ENCODE measurements around the gene CSHL1. TPM values are rescaled to one million over a fixed set of nuclear protein-coding genes. Genes with fewer than 3 reads are reported as not detected.

The CSHL1 gene
- not detected for total RNA-seq
- polyA plus RNA-seq: not detected

- 73 to 80% methylated on average over 15 of the region's 15 CpGs for WGBS, 2 donors
- intact Hi-C loops (cut with DNase I): loop anchor here (5.0 kb wide), 1 partner anchor 81 kb away; no protein-coding TSS in a partner anchor
- Histone ChIP-seq H3K36me3 (no peaks in the 10 kb centered on the region), H3K27ac (no peak within 1 kb of the TSS), H3K9me3 (no peaks in the 10 kb centered on the region), H3K4me1 (no peaks in the 10 kb centered on the region), H3K27me3 (peaks cover 0 to 5% (median 0%) of the 10 kb centered on the region in 3 donors), H3K4me3 (no peak within 1 kb of the TSS)
- DNase-seq: no peak
- no peak for TF ChIP-seq EP300 (IDR thresholded peaks at IDR 0.05)
- TF ChIP-seq POLR2A (IDR thresholded peaks at IDR 0.05): no peak
Measured at GRCh38 chr17:63911041-63911635, at the start of gene CSHL1. TSS of gene CSHL1 (minus strand) at chr17:63911258. CDS start at chr17:63911196, 62 bp downstream.

- WGBS, 2 donors: 24 to 78% methylated on average over 7 of the region's 7 CpGs
- no peak for TF ChIP-seq EP300 (IDR thresholded peaks at IDR 0.05)
- no peak for TF ChIP-seq POLR2AphosphoS5 (IDR thresholded peaks at IDR 0.05)
- TF ChIP-seq POLR2A (IDR thresholded peaks at IDR 0.05): no peak
- no peak for TF ChIP-seq CTCF (IDR thresholded peaks at IDR 0.05)
- peaks cover 0 to 7% (median 0%) of the 10 kb centered on the region in 3 donors for H3K27me3 ChIP-seq
- peaks cover 0 to 10% (median 2%) of the 10 kb centered on the region in 4 donors for H3K4me1 ChIP-seq
- no peaks in the 10 kb centered on the region for H3K9me3 ChIP-seq
- H3K4me3 ChIP-seq: no peak overlapping the region
- no peak overlapping the region for H3K27ac ChIP-seq
- DNase-seq: no peak
- H3K36me3 ChIP-seq: no peaks in the 10 kb centered on the region
- intact Hi-C loops (cut with DNase I): no loop called here
Measured at GRCh38 chr17:63960430-63960829, 49.4 kb upstream of the CSHL1 start.

GRCh38 chr17:63960006-63960405 is 48.9 kb upstream of the CSHL1 start:
- 47 to 79% methylated on average over 9 of the region's 9 CpGs for WGBS, 2 donors
- H3K36me3 ChIP-seq: no peaks in the 10 kb centered on the region
- DNase-seq: no peak
- TF ChIP-seq POLR2AphosphoS5 (IDR thresholded peaks at IDR 0.05) (no peak), POLR2A (IDR thresholded peaks at IDR 0.05) (no peak), EP300 (IDR thresholded peaks at IDR 0.05) (no peak)
- no peaks in the 10 kb centered on the region for H3K9me3 ChIP-seq
- no peak overlapping the region for H3K27ac ChIP-seq
- H3K4me3 ChIP-seq: no peak overlapping the region
- H3K4me1 ChIP-seq: peaks cover 0 to 10% (median 2%) of the 10 kb centered on the region in 4 donors
- peaks cover 0 to 7% (median 0%) of the 10 kb centered on the region in 3 donors for H3K27me3 ChIP-seq
- intact Hi-C loops (cut with DNase I): no loop called here

- Histone ChIP-seq H3K27me3 (peaks cover 0 to 7% (median 0%) of the 10 kb centered on the region in 3 donors), H3K36me3 (no peaks in the 10 kb centered on the region), H3K9me3 (no peaks in the 10 kb centered on the region), H3K27ac (no peak overlapping the region), H3K4me3 (no peak overlapping the region), H3K4me1 (peaks cover 0 to 4% (median under 1%) of the 10 kb centered on the region in 4 donors)
- 94 to 97% methylated on average over 5 of the region's 5 CpGs for WGBS, 2 donors
- no peak for DNase-seq
- TF ChIP-seq EP300 (IDR thresholded peaks at IDR 0.05) (no peak), CTCF (IDR thresholded peaks at IDR 0.05) (no peak), POLR2A (IDR thresholded peaks at IDR 0.05) (no peak), POLR2AphosphoS5 (IDR thresholded peaks at IDR 0.05) (no peak)
- intact Hi-C loops (cut with DNase I): loop anchor here (5.0 kb wide), 1 partner anchor 36 kb away; no protein-coding TSS in a partner anchor
Measured at GRCh38 chr17:63956296-63956920, 45.4 kb upstream of the CSHL1 start.

- intact Hi-C loops (cut with DNase I): loop anchor here (5.0 kb wide), 1 partner anchor 37 kb away; no protein-coding TSS in a partner anchor
- Histone ChIP-seq H3K4me3 (no peak overlapping the region), H3K4me1 (no peaks in the 10 kb centered on the region), H3K27ac (no peak overlapping the region), H3K9me3 (no peaks in the 10 kb centered on the region), H3K27me3 (peaks cover 0 to 7% (median 0%) of the 10 kb centered on the region in 3 donors), H3K36me3 (no peaks in the 10 kb centered on the region)
- DNase-seq: no peak
- no peak for TF ChIP-seq EP300 (IDR thresholded peaks at IDR 0.05)
- TF ChIP-seq POLR2AphosphoS5 (IDR thresholded peaks at IDR 0.05): no peak
- no peak for TF ChIP-seq POLR2A (IDR thresholded peaks at IDR 0.05)
- no peak for TF ChIP-seq CTCF (IDR thresholded peaks at IDR 0.05)
- 89 to 91% methylated on average over 4 of the region's 4 CpGs for WGBS, 2 donors
Measured at GRCh38 chr17:63955791-63956190, 44.7 kb upstream of the CSHL1 start.

Data from sigmoid colon (tissue), 7 donors.